Eye (tissue), 1 donor: ENCODE data around the gene RBM17.
"Not testable (repeated sequence)": the region's sequence is repeated elsewhere in the genome, so short reads cannot be mapped to it uniquely, and the experiment has no call there.

ENCODE experiments used
- DNase-seq: peaks from one replicate; pipeline ENCODE4 v3.0.0-alpha.2; 2015

Gene RBM17

GRCh38 chr10:6088721-6089333 is at the start of gene RBM17:
Gene RBM17 (plus strand): TSS chr10:6089034. CDS start chr10:6097066, 8,032 bp downstream.
- DNase-seq, result peak; percentile 99

GRCh38 chr10:6039711-6040110 is 49.1 kb upstream of the RBM17 start:
- no peak for DNase-seq

- DNase-seq, result no peak
These were observed 48.6 kb upstream of the RBM17 start for GRCh38 chr10:6040205-6040604.

- not testable (repeated sequence) for DNase-seq
These were observed 45.5 kb upstream of the RBM17 start for GRCh38 chr10:6043377-6043776.

- no peak for DNase-seq
These were observed 44.8 kb upstream of the RBM17 start for GRCh38 chr10:6044060-6044459.

- DNase-seq, result no peak
These were observed 44.0 kb upstream of the RBM17 start for GRCh38 chr10:6044751-6045313.

GRCh38 chr10:6045314-6045848 is 43.5 kb upstream of the RBM17 start:
- DNase-seq, result no peak

GRCh38 chr10:6045878-6046772 is 42.7 kb upstream of the RBM17 start:
- no peak for DNase-seq

- DNase-seq, result no peak
These were observed 41.8 kb upstream of the RBM17 start for GRCh38 chr10:6046773-6047611.

- DNase-seq, result no peak
These were observed 41.0 kb upstream of the RBM17 start for GRCh38 chr10:6047847-6048246.

- DNase-seq, result no peak
These were observed 40.4 kb upstream of the RBM17 start for GRCh38 chr10:6048281-6049030.

- DNase-seq, result no peak
These were observed 39.8 kb upstream of the RBM17 start for GRCh38 chr10:6049031-6049400.

- no peak for DNase-seq
These were observed 37.9 kb upstream of the RBM17 start for GRCh38 chr10:6050801-6051445.

- no peak for DNase-seq
These were observed 36.3 kb upstream of the RBM17 start for GRCh38 chr10:6052247-6053221.

- no peak for DNase-seq
These were observed 35.5 kb upstream of the RBM17 start for GRCh38 chr10:6053303-6053702.

- no peak for DNase-seq
These were observed 34.8 kb upstream of the RBM17 start for GRCh38 chr10:6053816-6054631.

GRCh38 chr10:6054884-6055283 is 34.0 kb upstream of the RBM17 start:
- DNase-seq, result no peak

GRCh38 chr10:6055929-6056328 is 32.9 kb upstream of the RBM17 start:
- DNase-seq, result no peak

- DNase-seq, result no peak
These were observed 32.3 kb upstream of the RBM17 start for GRCh38 chr10:6056411-6057135.
